Amygdala (tissue), 56 donors: ENCODE results near the gene CAPN2.
"Not testable (repeated sequence)": the region's sequence is repeated elsewhere in the genome, so short reads cannot be mapped to it uniquely, and the experiment has no call there.

ENCODE experiments used
- DNase-seq, 56 donors: peaks; one replicate each; lab custom pipeline; 2025; lab: John Stamatoyannopoulos, UW

Gene CAPN2

GRCh38 chr1:223733898-223734852 is 21.8 kb downstream of the CAPN2 start:
- DNase-seq = peak in 36 of 56 donors; percentile 11 to 69 (median 30)

DNA sequence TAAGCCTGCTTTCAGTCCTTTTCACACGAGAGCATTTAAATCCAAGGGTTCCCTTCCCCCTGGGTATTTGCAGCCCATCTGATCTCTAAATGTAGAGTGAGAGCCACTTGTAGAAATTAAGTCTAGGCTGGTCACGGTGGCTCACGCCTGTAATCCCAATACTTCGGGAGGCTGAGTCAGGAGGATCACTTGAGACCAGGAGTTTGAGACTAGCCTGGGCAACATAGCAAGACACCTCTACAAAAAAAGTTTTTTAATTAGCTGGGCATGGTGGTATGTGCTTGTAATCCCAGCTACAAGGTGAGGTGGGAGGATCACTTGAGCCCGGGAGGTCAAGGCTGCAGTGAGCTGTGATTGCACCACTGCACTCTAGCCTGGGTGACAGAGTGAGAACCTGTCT is 24.3 kb downstream of the CAPN2 start:
- not testable (repeated sequence) for DNase-seq

DNA sequence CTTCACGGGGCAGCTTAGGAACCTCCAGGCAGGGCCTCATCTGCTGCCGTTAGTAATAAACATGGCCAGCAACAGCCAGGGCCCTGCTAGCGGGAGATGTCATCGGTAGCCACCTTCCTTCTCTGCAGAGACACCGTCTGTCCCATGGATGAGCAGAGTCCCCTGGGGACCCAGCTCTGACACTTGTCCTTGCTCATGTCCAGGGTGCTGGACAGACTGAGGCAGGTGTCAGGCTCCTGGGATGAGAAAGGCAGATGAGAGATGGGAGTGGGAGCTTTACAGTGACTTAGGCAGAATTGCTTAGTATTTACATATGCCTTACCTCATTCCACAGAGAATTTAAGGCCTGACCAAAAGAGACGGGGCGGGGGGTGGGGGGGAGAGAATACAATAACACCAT is 25.0 kb downstream of the CAPN2 start:
- no peak for DNase-seq

- peak in 2 of 56 donors; percentile 8 to 10 for DNase-seq
Observed at GRCh38 chr1:223738465-223739365, 26.4 kb downstream of the CAPN2 start.

DNA sequence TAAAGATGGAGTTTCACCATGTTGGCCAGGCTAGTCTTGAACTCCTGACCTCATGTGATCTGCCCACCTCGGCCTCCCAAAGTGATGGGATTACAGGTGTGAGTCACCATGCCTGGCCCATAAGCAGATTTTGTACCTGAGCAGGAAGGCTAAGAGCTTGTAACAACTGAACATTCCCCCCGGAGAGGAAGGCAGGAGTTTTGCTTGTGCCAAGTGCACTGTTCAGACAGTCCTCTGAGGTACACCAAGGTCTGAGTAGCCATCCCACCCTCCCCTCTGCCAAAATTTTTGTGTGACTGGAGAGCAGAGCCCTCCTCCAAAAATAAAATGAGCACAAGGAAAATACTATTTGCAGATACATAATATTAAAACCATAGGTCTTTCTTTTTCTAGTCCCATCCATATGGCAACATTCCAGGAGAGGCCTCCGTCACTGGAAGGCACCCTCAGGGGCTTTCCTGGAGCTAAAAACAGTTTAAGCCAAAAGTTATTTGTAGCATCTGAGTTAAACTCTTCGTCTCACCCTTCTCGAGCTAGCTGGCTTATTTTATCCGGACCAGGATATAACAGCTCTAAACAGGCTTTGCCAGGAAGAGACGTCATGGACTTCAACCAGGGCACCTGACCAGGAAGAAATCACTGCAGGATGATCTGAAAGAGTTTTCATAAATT is 27.2 kb downstream of the CAPN2 start:
- DNase-seq = no peak

DNA sequence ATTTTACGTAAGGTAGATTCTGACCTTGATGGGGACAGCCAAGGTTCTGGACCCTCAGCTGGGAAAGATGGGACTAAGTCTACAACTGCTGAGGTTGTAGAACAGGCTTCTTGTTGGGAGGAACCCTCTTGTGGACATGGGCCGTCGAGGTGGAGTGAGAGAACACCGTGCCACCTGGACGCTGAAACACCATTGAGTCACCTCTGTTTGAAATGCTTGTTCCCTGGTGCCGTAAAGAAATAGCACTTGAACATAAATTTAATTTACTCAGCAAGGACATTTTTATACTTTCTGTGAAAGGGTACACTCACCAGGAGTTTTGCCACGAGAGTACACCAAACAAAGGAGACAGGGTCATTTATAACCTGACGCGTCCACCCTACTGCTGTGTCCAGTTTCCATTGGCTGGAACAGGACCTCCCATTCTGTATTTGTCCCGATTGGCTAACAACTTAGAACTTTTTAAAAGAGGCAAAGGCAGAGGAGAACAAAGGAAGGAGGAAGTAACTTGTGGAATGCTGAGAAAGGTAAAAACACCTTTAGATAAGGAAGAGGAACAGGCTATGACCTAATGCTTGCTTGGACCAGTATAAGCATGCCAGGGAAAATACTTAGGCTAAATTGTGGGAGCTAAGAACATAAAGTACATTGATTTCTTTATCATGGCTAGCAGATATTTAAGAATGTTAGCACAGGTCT is 27.8 kb downstream of the CAPN2 start:
- DNase-seq = not testable (repeated sequence)

- DNase-seq = no peak
Observed at GRCh38 chr1:223741861-223742260, 29.5 kb downstream of the CAPN2 start.

DNA sequence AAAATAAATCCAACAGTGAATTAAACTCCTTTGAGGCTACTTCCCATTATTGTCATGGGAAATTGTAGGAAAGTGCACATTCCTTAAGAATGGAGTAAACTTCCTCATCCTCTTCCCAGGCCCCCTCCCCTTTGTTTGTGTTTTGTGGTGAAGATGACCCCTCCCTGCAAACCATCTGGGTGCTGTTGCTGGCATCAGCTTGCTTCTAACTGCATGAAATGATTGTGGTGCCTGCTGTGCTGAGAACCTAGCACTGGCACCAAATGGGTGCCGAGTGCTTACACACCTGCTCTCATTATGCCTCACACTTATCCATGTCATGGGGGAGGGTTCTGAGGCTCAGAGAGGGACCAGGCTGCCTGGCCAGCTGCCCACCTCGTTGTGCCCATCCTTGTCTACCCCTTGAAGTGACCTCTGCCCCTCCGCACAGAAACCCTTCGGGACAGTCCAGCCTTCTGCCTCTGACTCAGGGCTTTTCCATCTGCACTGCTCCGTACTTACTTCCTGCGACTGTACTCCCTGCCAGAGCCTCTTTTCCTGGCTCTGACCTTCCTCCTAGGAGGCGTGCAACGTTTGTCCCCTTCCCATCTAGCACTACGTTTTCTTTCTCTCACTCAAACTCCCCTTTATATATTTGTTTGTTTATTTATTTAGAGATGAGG is 30.6 kb downstream of the CAPN2 start:
- DNase-seq = no peak

DNA sequence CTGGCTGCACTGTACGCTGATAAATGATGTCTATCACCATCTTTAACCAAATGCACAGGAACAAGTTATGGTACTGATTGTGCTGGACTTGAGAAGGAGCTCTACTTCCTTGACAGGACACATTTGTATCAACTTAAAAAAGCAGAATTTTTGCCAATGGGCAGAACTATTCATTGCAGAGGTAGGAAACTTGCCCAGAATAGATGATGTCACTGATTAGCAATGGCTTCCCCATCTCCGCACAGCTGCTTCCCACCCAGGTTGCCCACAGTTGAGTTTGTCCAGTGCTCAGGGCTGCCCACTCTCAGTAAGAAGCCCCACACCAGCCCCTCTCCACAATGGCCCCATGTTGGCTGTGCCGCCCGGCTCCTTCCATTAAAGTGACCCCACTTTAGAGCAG is 33.4 kb downstream of the CAPN2 start:
- no peak for DNase-seq

DNA sequence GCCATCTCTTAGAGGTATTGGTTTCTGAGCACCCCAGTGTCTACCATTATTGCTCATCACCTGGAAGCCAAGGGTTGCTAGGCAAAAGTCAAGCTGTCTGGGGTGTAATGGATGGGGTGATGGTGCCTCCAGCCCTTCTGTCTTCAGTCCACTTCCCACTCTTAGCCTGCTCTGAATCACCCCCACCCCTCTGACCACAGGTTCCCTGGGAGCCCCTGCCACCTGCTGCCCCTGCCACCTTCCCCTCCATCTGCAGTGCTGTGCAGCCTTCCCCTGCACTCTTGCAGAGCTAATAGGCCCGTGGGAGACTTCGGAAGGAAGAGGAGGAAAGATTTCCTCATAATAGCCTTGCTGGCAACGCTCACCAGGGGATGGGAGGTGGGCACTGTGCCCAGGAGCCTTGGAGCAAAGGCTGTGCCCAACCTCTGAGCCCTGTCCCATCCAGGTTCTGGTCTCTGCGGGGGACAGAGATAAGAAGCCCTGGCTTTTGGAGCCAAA is 35.5 kb downstream of the CAPN2 start:
- DNase-seq = peak in 5 of 56 donors; percentile 17 to 22 (median 22)

GRCh38 chr1:223748405-223748772 is 36.0 kb downstream of the CAPN2 start:
- no peak for DNase-seq

GRCh38 chr1:223748773-223749733 is 36.7 kb downstream of the CAPN2 start:
- DNase-seq = peak in 33 of 56 donors; percentile 5 to 75 (median 44)

DNA sequence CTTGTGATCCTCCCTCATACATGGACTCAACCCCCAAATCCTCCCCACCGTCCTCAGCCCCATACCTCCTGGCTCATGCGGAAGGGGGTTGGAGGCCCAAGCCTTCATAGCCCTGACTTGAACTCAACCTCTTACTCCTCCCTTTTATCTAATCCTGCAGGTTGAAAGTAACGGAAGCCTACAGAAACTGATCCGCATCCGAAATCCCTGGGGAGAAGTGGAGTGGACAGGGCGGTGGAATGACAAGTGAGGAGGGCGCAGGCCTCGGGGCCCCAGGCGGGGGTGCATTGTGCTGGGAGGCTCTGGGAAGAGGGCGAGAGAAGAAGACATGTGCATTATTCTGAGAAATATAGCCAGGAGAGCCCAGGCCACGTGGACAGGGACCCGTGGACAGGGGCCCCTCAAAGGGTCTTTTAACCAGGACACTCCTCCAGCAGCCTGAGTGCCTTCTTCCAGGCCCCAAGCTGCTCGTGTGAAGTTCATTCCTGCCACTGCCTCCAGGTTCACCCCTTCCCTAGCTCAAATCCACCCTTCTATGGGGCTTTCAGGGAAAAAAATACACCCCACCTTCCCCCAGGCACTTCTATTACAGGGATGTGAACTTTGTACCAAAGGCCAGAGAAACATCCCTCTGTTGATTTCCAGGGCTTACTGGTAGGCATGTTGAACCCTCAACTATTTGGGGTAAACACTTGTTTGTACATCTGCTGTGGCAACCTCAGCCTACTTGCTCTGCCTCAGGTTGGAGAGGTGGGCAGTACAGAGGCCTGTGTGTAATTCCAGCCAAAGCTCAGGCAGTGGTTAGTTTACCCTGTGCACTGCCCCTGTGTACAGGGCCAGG is 38.6 kb downstream of the CAPN2 start:
- no peak for DNase-seq

DNA sequence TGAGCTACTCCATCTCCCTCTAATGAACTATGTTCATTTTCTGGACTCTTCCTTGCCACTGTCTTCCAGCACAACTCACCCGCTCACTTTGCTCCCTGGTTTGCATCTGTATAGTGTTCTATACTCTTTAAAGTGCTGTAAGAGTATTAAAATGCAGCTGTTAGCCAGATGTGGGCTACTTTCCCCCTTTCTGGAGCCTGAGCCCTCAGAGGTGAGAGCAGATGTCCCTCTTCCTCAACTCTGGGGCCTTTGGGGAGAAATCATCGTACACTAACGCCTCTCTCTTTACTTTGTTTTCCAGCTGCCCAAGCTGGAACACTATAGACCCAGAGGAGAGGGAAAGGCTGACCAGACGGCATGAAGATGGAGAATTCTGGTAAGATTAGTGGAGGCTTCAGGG is 39.4 kb downstream of the CAPN2 start:
- no peak for DNase-seq

- DNase-seq = no peak
Observed at GRCh38 chr1:223752721-223753515, 40.6 kb downstream of the CAPN2 start.

- DNase-seq = no peak
Observed at GRCh38 chr1:223754681-223755431, 42.5 kb downstream of the CAPN2 start.
